ENCODE data around the gene KRT2.

KRT2 gene

DNA sequence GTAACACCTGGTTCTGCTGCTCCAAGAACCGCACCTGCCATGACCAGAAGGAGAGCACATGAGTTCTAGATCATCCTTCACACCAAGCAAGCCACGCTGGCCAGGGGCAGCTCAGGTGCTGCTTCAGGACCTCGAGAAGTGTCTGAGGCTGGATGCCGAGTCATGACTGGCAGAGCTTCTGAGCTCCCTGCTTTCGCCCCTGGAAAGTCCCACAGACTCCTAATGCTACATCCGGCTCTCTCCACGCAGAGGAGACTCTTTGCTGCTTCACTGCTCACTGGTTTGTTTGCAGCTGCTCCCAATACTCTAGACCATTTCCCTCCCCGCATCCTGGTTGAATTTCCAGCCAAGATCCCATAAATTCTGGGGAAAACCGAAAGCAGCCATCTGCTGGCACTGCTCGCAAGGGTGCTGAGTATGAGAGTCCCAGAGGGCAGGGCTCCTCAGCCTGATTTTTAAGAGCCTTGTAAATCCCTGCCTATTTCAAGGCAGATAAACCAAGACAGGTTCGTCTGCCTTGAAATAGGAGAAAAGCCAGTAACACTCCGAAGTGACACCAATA is 1.4 kb downstream of the KRT2 start:
- TF ChIP-seq, protein P1, sequence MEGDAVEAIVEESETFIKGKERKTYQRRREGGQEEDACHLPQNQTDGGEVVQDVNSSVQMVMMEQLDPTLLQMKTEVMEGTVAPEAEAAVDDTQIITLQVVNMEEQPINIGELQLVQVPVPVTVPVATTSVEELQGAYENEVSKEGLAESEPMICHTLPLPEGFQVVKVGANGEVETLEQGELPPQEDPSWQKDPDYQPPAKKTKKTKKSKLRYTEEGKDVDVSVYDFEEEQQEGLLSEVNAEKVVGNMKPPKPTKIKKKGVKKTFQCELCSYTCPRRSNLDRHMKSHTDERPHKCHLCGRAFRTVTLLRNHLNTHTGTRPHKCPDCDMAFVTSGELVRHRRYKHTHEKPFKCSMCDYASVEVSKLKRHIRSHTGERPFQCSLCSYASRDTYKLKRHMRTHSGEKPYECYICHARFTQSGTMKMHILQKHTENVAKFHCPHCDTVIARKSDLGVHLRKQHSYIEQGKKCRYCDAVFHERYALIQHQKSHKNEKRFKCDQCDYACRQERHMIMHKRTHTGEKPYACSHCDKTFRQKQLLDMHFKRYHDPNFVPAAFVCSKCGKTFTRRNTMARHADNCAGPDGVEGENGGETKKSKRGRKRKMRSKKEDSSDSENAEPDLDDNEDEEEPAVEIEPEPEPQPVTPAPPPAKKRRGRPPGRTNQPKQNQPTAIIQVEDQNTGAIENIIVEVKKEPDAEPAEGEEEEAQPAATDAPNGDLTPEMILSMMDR (conservative IDR thresholded peaks at IDR 0.05; ENCODE audit: low read depth), result no peak
- POLR2A ChIA-PET (ENCODE audit: low non-redundant PET), result no interaction called here
- CTCF ChIA-PET, result interaction anchor here (0.7 kb wide), 1 partner anchor 229 kb away, joined by 4 read pairs; no protein-coding TSS in a partner anchor
- DNase-seq (ENCODE audit: low spot score), result no peak
- no peak overlapping the region for H3K27ac ChIP-seq

DNA sequence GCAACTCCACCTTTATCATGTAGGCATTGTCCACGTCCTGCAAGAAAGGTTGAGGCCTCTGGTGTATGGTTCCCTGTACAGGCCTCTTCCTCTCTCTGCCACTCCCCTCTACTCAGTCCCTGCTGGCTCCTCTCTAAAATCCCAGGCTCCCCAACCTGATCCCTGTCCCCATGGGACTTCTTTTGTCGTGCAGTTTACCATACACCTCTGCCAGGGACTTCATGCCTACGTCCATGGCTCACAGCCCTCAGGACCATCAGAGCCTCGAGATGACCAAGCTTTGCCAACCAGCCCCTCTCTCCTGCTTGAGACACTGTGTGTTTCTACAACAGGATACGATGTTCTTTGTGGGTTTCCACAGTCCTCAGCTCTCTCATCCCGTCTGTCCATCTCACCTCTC is 2.9 kb downstream of the KRT2 start:
- POLR2A ChIA-PET (ENCODE audit: low non-redundant PET), result no interaction called here
- TF ChIP-seq, protein P1 (conservative IDR thresholded peaks at IDR 0.05; ENCODE audit: low read depth), result no peak
- CTCF ChIA-PET, result no interaction called here

DNA sequence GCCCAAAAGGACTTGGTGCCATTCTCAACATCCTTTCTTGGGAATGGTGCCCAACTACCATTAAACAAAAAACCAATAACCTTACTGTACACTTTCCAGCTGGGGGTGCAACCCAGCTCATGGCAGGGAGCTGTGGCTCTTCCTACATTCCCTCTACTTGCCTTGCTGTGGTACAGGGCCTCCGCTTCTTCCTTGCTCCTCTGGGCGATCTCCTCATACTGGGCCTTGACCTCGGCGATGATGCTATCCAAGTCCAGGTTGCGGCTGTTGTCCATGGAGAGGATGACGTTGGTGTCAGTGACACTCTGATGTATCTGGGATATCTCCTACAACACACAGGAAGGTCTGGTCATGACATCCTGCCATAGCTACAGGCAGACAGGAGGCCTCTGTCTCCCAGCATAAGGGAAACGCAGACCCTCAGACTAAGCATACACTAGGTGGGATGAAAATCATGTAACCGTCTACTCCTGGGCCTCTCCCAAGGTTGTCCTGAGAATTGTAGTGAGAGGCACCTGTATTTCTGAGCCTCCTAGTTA is 3.9 kb downstream of the KRT2 start:
- H3K27ac ChIP-seq, result no peak overlapping the region
- TF ChIP-seq, protein P1 (conservative IDR thresholded peaks at IDR 0.05; ENCODE audit: low read depth), result no peak
- POLR2A ChIA-PET (ENCODE audit: low non-redundant PET), result no interaction called here
- CTCF ChIA-PET, result no interaction called here
- DNase-seq (ENCODE audit: low spot score), result no peak

More for the DNA sequence above, 2.9 kb downstream of the KRT2 start:
- DNase-seq (ENCODE audit: low spot score), result no peak
- H3K27ac ChIP-seq, result no peak overlapping the region

DNA sequence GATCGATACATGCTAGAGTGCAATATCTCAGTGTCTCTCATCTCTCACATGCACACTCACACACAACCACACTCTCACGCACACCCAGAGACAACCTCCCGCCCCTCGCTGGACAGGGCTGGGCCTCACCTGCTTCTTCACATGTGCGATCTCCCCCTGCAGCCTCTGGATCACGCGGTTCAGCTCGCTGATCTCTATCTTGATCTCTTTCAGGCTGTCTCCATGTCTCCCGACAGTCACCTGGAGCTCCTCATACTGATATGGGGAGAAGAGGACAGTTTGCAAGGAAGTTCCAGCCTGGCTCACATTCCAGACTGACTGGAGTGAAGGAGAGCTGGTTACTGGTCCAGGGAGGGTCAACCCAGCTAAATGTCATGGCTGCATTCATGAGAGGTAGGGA is 4.4 kb downstream of the KRT2 start:
- no peak for DNase-seq (ENCODE audit: low spot score)
- ChIA-PET POLR2A (ENCODE audit: low non-redundant PET) (no interaction called here), CTCF (no interaction called here)
- TF ChIP-seq, protein P1 (conservative IDR thresholded peaks at IDR 0.05; ENCODE audit: low read depth), result no peak
- no peak overlapping the region for H3K27ac ChIP-seq

DNA sequence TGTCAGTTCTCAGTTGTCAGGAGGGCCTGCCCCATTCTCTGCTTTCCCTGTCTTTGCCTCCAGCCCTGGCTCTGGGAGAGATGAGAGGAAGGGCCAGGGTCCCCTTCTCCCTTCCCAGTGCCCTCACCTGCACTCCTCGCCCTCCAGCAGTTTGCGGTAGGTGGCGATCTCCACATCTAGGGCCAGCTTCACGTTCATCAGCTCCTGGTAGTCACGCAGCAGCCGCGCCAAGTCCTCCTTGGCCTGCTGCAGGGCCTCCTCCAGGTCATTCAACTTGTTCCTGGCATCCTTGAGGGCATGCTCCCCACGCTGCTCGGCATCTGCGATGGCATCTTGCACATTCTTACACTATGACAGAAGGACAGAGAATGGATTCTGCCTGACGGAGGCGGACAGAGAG is 5.4 kb downstream of the KRT2 start:
- H3K27ac ChIP-seq, result no peak overlapping the region
- TF ChIP-seq, protein P1 (conservative IDR thresholded peaks at IDR 0.05; ENCODE audit: low read depth), result no peak
- POLR2A ChIA-PET (ENCODE audit: low non-redundant PET), result no interaction called here
- no peak for DNase-seq (ENCODE audit: low spot score)
- CTCF ChIA-PET, result no interaction called here

DNA sequence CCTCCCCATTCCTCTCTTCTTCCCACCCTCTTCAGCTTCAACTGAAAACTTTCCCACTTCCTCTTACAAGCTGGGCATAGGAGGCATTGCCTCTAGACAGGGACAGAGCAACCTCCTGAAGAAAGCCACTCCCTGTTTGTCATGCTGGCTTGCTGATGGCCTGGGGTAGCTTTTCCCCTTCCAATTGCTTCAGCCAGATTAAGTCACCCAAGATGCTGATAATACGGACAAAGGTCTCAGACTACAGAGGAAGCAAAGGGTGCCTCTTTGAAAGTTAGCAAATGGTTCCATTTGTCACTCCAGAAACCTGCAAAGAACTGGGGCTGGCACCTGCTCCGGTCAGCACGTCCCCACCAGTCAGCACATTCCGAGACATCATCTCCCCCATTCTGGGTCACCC is 6.0 kb downstream of the KRT2 start:
- TF ChIP-seq, protein P1 (conservative IDR thresholded peaks at IDR 0.05; ENCODE audit: low read depth), result no peak
- no peak for DNase-seq (ENCODE audit: low spot score)
- CTCF ChIA-PET, result no interaction called here
- no peak overlapping the region for H3K27ac ChIP-seq
- POLR2A ChIA-PET (ENCODE audit: low non-redundant PET), result no interaction called here
